Smooth muscle cell (in vitro differentiated cells): ENCODE data around the gene IYD. TPM values are rescaled to one million over a fixed set of nuclear protein-coding genes. Genes with fewer than 3 reads are reported as not detected.

ENCODE experiments used
- DNase-seq: peaks from one replicate; lab custom pipeline; 2025; ENCODE audit not compliant: unreplicated experiment; lab: John Stamatoyannopoulos, UW
- H2AFZ ChIP-seq: fragments of 200-600 bp; sonication (generic); 2 replicates; pipeline ENCODE4 v1.6.0; 2016; ENCODE audit warnings: antibody characterized with exemption, low read depth, mild to moderate bottlenecking
- H3F3A ChIP-seq: fragments of 200-600 bp; sonication (generic); 2 replicates; pipeline ENCODE4 v1.6.0; 2017; ENCODE audit warnings: antibody characterized with exemption, low read depth
- H3K27ac ChIP-seq: fragments of 200-600 bp; sonication (generic); 2 replicates; pipeline ENCODE4 v1.5.1; 2016; ENCODE audit warnings: low read depth, mild to moderate bottlenecking
- H3K27me3 ChIP-seq: fragments of 200-600 bp; sonication (generic); 2 replicates; pipeline ENCODE4 v1.6.1; 2016; ENCODE audit warnings: low read depth, mild to moderate bottlenecking
- H3K36me3 ChIP-seq: fragments of 200-600 bp; sonication (generic); 2 replicates; pipeline ENCODE4 v1.5.1; 2016; ENCODE audit warnings: low read depth
- H3K4me1 ChIP-seq: fragments of 200-600 bp; sonication (generic); 2 replicates; pipeline ENCODE4 v1.5.1; 2016; ENCODE audit warnings: low read depth
- H3K4me2 ChIP-seq: fragments of 200-600 bp; sonication (generic); 2 replicates; pipeline ENCODE4 v1.6.0; 2016; ENCODE audit warnings: mild to moderate bottlenecking
- H3K4me3 ChIP-seq: fragments of 200-600 bp; sonication (generic); 2 replicates; pipeline ENCODE4 v1.5.1; 2016; ENCODE audit warnings: mild to moderate bottlenecking
- H3K79me2 ChIP-seq: fragments of 200-600 bp; sonication (generic); 2 replicates; pipeline ENCODE4 v1.6.0; 2016; ENCODE audit warnings: low read depth, mild to moderate bottlenecking
- H3K9ac ChIP-seq: fragments of 200-600 bp; sonication (generic); 2 replicates; pipeline ENCODE4 v1.6.0; 2016; ENCODE audit warnings: low read depth
- H3K9me3 ChIP-seq: fragments of 200-600 bp; sonication (generic); replicated peaks from 2 replicates; pipeline ENCODE4 v1.5.1; 2016; ENCODE audit warnings: low read depth
- H4K20me1 ChIP-seq: fragments of 200-600 bp; sonication (generic); 2 replicates; pipeline ENCODE4 v1.6.0; 2016; ENCODE audit warnings: low read depth
- WGBS: methylation state at CpG from one replicate; pipeline ENCODE4 v1.1.7; 2016; ENCODE audit warnings: low lambda C conversion rate; 5-methylcytosine and 5-hydroxymethylcytosine counted together
- polyA plus RNA-seq: library from polyadenylated mRNA; unstranded; fragments of >200 nt; fragmentation: Nextera tagmentation; extraction: Ambion mirVana; gene quantifications from 2 replicates; pipeline ENCODE4 v1.2.1, GENCODE V29; 2016
- total RNA-seq: library from RNA; depleted of rRNA; stranded (reverse); fragments of >200 nt; gene quantifications from 2 replicates; pipeline ENCODE4 v1.2.3, GENCODE V29; 2014
- TF ChIP-seq, protein P1 (sequence below): fragments of 200-600 bp; sonication (generic); IDR thresholded peaks from 2 replicates; pipeline ENCODE4 v1.5.1; 2017; ENCODE audit warnings: borderline replicate concordance, mild to moderate bottlenecking, antibody characterized with exemption; ENCODE audit not compliant: insufficient read depth, poor library complexity, severe bottlenecking

Gene IYD
- total and polyA plus RNA-seq, 2 experiments from 2014 or later = not detected

GRCh38 chr6:150406948-150407347 is 38.1 kb downstream of the IYD start:
- no peak overlapping the region for H3K9ac ChIP-seq
- H2AFZ ChIP-seq = no peak overlapping the region
- no peaks in the 10 kb centered on the region for H3K79me2 ChIP-seq
- no peaks in the 10 kb centered on the region for H3K9me3 ChIP-seq
- no peak overlapping the region for H3K4me2 ChIP-seq
- no peak overlapping the region for H3K4me3 ChIP-seq
- no peaks in the 10 kb centered on the region for H3K4me1 ChIP-seq
- TF ChIP-seq, protein P1, sequence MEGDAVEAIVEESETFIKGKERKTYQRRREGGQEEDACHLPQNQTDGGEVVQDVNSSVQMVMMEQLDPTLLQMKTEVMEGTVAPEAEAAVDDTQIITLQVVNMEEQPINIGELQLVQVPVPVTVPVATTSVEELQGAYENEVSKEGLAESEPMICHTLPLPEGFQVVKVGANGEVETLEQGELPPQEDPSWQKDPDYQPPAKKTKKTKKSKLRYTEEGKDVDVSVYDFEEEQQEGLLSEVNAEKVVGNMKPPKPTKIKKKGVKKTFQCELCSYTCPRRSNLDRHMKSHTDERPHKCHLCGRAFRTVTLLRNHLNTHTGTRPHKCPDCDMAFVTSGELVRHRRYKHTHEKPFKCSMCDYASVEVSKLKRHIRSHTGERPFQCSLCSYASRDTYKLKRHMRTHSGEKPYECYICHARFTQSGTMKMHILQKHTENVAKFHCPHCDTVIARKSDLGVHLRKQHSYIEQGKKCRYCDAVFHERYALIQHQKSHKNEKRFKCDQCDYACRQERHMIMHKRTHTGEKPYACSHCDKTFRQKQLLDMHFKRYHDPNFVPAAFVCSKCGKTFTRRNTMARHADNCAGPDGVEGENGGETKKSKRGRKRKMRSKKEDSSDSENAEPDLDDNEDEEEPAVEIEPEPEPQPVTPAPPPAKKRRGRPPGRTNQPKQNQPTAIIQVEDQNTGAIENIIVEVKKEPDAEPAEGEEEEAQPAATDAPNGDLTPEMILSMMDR = no peak
- H3K27ac ChIP-seq = no peak overlapping the region
- WGBS = 49% methylated on average over 2 of the region's 2 CpGs
- H3F3A ChIP-seq = no peaks in the 10 kb centered on the region
- peaks cover 37% of the 10 kb centered on the region for H3K27me3 ChIP-seq
- no peak for DNase-seq
- H3K36me3 ChIP-seq = no peaks in the 10 kb centered on the region
- no peaks in the 10 kb centered on the region for H4K20me1 ChIP-seq

GRCh38 chr6:150408842-150409241 is 40.0 kb downstream of the IYD start:
- no peaks in the 10 kb centered on the region for H3K79me2 ChIP-seq
- DNase-seq = no peak
- no peaks in the 10 kb centered on the region for H3K4me1 ChIP-seq
- WGBS = 92% methylated on average over 6 of the region's 6 CpGs
- H3K9me3 ChIP-seq = no peaks in the 10 kb centered on the region
- H3F3A ChIP-seq = no peaks in the 10 kb centered on the region
- no peak overlapping the region for H2AFZ ChIP-seq
- H3K4me3 ChIP-seq = no peak overlapping the region
- H3K27ac ChIP-seq = no peak overlapping the region
- no peak overlapping the region for H3K4me2 ChIP-seq
- TF ChIP-seq, protein P1 = no peak
- no peaks in the 10 kb centered on the region for H3K36me3 ChIP-seq
- H4K20me1 ChIP-seq = no peaks in the 10 kb centered on the region
- H3K9ac ChIP-seq = no peak overlapping the region
- peaks cover 28% of the 10 kb centered on the region for H3K27me3 ChIP-seq

DNA sequence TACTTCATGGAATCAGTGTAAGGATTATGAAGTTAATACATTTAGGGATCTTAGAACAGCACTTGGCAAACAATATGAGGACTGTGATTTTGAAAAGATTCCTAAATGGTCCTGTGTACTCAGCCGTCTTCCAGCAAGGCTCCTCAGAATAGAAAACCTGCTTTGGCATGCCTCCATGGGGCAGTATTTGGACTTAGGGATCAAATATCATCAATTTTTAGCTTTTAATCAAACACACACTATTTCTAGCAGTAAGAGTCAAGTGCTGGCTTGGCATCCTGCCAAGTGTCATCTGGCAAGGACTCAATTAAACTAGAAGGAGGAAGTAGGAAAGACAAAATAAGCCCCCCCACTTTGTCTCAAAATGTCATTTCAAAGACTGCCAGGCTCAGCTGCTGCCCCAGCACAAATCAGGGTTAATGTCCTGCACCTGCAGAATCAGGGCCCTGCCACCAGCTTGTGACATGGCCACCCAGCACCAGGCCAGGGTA is 40.8 kb downstream of the IYD start:
- Histone ChIP-seq H3K36me3 (no peaks in the 10 kb centered on the region), H3K79me2 (no peaks in the 10 kb centered on the region), H3K4me2 (no peak overlapping the region), H2AFZ (no peak overlapping the region), H3K4me3 (no peak overlapping the region), H3F3A (no peaks in the 10 kb centered on the region), H3K9ac (no peak overlapping the region), H3K27ac (no peak overlapping the region), H3K27me3 (peaks cover 28% of the 10 kb centered on the region), H3K9me3 (no peaks in the 10 kb centered on the region), H4K20me1 (no peaks in the 10 kb centered on the region), H3K4me1 (no peaks in the 10 kb centered on the region)
- TF ChIP-seq, protein P1 = no peak
- DNase-seq = no peak
- 79% methylated on average over 1 of the region's 1 CpG for WGBS

GRCh38 chr6:150410399-150410798 is 41.6 kb downstream of the IYD start:
- WGBS = 42% methylated on average over 4 of the region's 4 CpGs
- no peaks in the 10 kb centered on the region for H3K79me2 ChIP-seq

More at GRCh38 chr6:150410399-150410798, 41.6 kb downstream of the IYD start:
- Histone ChIP-seq H3K9me3 (no peaks in the 10 kb centered on the region), H3F3A (no peaks in the 10 kb centered on the region), H3K4me2 (peak overlapping the region; percentile 67), H4K20me1 (no peaks in the 10 kb centered on the region), H3K27ac (no peak overlapping the region), H2AFZ (no peak overlapping the region), H3K4me3 (no peak overlapping the region), H3K36me3 (no peaks in the 10 kb centered on the region), H3K9ac (no peak overlapping the region), H3K4me1 (no peaks in the 10 kb centered on the region), H3K27me3 (peaks cover 28% of the 10 kb centered on the region)
- TF ChIP-seq, protein P1 = no peak
- DNase-seq = no peak
